ENCODE results near the gene IL17REL. TPM values are rescaled to one million over a fixed set of nuclear protein-coding genes. Genes with fewer than 3 reads are reported as not detected.
A peak's percentile ranks its signal among the peaks of the same experiment; 100 is the strongest.

IL17REL gene
- total RNA-seq, 4 donors from 2014 or later = not detected

DNA sequence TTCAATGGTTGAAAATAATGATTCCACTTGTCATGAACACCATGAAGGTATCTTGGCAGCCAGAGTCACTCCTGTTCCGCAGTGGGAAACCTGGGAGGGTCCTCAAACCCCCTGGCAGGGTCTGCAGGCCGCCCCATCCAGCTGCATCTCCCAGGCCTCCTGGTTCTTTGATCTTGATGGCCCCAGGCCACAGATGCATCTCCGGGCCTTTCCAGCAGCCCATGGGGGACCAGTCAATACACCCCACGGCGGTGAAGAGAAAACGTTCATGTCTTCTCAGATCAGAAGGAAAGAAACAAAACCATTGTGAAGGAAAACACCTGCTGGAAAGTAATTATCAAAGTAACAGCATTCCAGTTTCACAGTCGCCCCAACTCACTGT is 47.3 kb upstream of the IL17REL start:
- peaks cover 0 to 18% (median 11%) of the 10 kb centered on the region in 4 donors for H3K4me1 ChIP-seq
- no peak overlapping the region for H3K27ac ChIP-seq
- no peak overlapping the region for H3K4me3 ChIP-seq
- no peak for TF ChIP-seq POLR2A (IDR thresholded peaks at IDR 0.05)
- TF ChIP-seq, protein P1, sequence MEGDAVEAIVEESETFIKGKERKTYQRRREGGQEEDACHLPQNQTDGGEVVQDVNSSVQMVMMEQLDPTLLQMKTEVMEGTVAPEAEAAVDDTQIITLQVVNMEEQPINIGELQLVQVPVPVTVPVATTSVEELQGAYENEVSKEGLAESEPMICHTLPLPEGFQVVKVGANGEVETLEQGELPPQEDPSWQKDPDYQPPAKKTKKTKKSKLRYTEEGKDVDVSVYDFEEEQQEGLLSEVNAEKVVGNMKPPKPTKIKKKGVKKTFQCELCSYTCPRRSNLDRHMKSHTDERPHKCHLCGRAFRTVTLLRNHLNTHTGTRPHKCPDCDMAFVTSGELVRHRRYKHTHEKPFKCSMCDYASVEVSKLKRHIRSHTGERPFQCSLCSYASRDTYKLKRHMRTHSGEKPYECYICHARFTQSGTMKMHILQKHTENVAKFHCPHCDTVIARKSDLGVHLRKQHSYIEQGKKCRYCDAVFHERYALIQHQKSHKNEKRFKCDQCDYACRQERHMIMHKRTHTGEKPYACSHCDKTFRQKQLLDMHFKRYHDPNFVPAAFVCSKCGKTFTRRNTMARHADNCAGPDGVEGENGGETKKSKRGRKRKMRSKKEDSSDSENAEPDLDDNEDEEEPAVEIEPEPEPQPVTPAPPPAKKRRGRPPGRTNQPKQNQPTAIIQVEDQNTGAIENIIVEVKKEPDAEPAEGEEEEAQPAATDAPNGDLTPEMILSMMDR (IDR thresholded peaks at IDR 0.05) = no peak
- TF ChIP-seq EP300 (IDR thresholded peaks at IDR 0.05) = no peak
- no peaks in the 10 kb centered on the region for H3K36me3 ChIP-seq
- peaks cover 4 to 54% of the 10 kb centered on the region in 2 donors for H3K27me3 ChIP-seq
- DNase-seq (ENCODE audit: low spot score in 2 of 2) = no peak
- WGBS, 2 donors = 85 to 90% methylated on average over 7 of the region's 7 CpGs
- H3K9me3 ChIP-seq = no peaks in the 10 kb centered on the region

DNA sequence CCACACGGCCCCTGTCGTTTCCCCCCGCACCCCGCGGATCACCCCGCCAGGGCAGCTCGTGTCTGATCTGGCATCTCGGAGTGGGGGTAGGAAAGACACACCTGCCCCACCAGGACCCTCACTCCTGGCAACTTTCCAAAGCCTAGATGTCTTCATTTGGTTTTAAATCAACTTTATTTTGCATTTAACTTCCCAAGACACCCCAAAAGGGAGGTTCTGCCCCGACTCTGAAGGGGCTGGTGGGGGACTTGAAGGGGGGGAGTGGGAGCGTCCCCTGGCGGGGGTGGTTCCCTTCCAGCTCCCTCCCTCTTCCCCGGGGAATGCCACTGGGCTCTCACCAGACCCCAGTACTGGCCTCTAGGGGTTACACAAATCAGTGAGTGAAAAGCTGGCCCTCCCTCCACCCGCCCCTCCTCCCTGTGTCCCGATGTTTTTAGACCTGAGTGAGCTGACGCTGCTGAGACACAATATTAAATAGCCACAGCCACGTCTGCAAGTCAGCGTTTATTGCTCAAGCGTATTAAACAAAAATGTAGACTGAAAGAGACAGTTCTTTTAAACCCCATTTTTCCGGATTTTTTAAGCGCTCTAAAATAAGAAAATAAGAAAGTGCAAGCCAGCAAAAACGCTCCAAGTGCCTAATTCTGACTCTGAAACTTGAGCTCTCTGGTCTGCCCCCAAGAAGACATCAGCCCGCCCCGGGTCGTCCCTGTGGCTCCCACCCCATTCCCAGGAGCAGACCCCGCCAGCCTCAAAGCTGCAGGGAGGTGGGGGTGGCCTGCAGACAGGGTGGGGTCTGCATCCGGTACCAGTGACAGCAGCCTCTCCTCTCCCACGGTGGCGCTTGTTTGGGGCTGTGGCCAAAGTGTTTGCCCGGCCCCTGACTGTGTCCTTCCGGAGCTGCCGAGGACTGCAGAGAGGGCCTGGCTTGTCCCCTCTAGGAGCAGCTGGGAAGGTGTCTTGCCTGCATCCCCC is 46.6 kb upstream of the IL17REL start:
- Histone ChIP-seq H3K27ac (no peak overlapping the region), H3K36me3 (no peaks in the 10 kb centered on the region), H3K27me3 (peaks cover 4 to 50% of the 10 kb centered on the region in 2 donors), H3K4me3 (peak overlapping the region in 1 of 4 donors; percentile 27), H3K9me3 (peaks cover 0 to 4% (median 0%) of the 10 kb centered on the region in 4 donors), H3K4me1 (peaks cover 0 to 18% (median 11%) of the 10 kb centered on the region in 4 donors)
- no peak for DNase-seq (ENCODE audit: low spot score in 2 of 2)
- TF ChIP-seq, protein P1 (IDR thresholded peaks at IDR 0.05) = no peak
- TF ChIP-seq EP300 (IDR thresholded peaks at IDR 0.05) = no peak
- no peak for TF ChIP-seq POLR2A (IDR thresholded peaks at IDR 0.05)
- WGBS, 2 donors = 8 to 9% methylated on average over 29 to 31 of the region's 31 CpGs

DNA sequence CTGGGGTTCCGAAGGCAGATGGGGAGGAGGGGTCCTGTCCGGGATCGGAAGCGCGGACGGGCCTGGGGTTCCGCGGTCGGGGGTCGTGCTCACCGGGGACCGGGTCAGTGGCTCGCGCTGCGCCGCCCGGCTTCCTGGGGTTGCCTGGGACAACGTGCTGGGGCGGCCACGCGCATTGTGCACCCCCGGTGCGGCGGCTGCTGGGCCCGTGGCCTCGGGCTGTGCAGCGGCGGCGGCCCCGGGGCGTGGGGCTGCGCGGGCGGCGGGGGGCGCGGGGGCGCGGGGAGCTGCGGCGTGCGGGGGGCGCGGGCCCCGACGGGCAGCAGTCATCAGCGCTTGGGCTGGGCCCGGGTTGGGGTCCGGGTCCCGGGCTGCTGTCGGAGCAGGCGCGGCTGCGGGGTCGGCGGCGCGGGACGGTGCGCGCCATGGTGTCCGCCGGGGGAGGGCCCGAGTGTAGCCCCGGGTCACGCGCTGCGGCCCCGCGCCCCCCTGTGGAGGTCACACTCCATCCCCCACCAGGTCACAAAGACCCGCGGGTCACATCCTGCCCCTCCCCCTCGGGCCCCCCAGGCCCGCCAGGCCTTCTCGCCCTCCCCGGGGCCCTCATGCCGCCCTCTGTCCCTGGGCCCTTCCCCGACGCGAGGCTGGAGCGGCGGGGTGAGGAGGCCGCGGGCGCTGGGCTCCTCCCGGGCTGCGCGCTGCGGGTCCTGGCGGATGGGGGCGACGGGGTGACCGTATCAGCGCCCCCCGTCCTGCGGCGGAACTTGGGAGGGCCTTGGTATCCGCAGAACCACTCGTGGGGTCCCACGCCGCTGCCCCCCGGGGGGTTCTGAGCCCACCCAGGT is 45.7 kb upstream of the IL17REL start, which contains the start of gene TTLL8:
Gene TTLL8, minus strand, starts transcription at position 238 of the 845 bp plus-strand sequence.
- Histone ChIP-seq H3K27me3 (peaks cover 4 to 49% of the 10 kb centered on the region in 2 donors), H3K36me3 (no peaks in the 10 kb centered on the region), H3K27ac (no peak within 1 kb of the TSS), H3K4me3 (peak within 1 kb of the TSS in 1 of 4 donors; percentile 27), H3K9me3 (peaks cover 0 to 13% (median 0%) of the 10 kb centered on the region in 4 donors), H3K4me1 (peaks cover 0 to 18% (median 11%) of the 10 kb centered on the region in 4 donors)
- TF ChIP-seq, protein P1 (IDR thresholded peaks at IDR 0.05) = no peak
- TF ChIP-seq POLR2A (IDR thresholded peaks at IDR 0.05) = no peak
- no peak for TF ChIP-seq EP300 (IDR thresholded peaks at IDR 0.05)
- DNase-seq (ENCODE audit: low spot score in 2 of 2) = no peak
- 9 to 17% methylated on average over 21 to 48 of the region's 102 CpGs for WGBS, 2 donors

DNA sequence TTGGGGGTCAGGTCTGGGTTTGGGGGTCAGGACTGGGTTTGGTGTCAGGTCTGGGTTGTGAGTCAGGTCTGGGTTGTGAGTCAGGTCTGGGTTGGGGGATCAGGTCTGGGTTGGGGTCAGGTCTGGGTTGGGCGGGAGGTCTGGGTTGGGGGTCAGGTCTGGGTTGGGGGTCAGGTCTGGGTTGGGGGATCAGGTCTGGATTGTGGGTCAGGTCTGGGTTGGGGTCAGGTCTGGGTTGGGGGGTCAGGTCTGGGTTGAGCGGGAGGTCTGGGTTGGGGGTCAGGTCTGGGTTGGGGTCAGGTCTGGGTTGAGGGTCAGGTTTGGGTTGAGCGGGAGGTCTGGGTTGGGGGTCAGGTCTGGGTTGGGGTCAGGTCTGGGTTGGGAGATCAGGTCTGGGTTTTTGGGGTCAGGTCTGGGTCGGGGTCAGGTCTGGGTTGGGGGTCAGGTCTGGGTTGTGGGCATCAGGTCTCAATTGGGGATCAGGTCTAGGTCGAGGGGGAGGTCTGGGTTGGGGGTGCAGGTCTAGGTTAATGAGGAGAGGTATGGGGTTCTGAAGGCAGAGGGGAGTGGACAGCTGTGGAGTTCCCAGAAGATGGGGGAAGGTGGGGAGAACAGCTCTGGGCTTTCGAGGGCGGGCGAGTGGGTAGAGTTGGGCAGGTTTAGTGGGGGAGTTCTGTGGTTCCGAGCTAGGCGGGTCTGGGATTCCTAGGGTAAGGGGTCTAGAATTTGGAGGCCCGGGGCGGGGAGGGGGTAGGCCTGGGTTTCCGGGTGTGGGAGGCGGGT is 44.9 kb upstream of the IL17REL start:
- 83 to 84% methylated on average over 13 to 14 of the region's 14 CpGs for WGBS, 2 donors
- no peak for DNase-seq (ENCODE audit: low spot score in 2 of 2)

More for the DNA sequence above, 44.9 kb upstream of the IL17REL start:
- TF ChIP-seq POLR2A (IDR thresholded peaks at IDR 0.05) (no peak), EP300 (IDR thresholded peaks at IDR 0.05) (no peak)
- TF ChIP-seq, protein P1 (IDR thresholded peaks at IDR 0.05) = no peak
- H3K4me3 ChIP-seq = no peak overlapping the region
- peaks cover 0 to 21% (median 0%) of the 10 kb centered on the region in 4 donors for H3K9me3 ChIP-seq
- H3K27me3 ChIP-seq = peaks cover 4 to 49% of the 10 kb centered on the region in 2 donors
- no peak overlapping the region for H3K27ac ChIP-seq
- no peaks in the 10 kb centered on the region for H3K36me3 ChIP-seq
- peaks cover 0 to 18% (median 11%) of the 10 kb centered on the region in 4 donors for H3K4me1 ChIP-seq

Measured in tibial nerve (tissue), 4 donors.